Uterus (tissue), 2 donors: ENCODE measurements around the gene XYLT1.

Experiments used
- CTCF ChIP-seq, 4 experiments: fragments of 200-600 bp in 2 of 4; fragments of 450-650 bp in 2 of 4; sonication (generic) in 2 of 4; IDR thresholded peaks; one replicate each; pipeline ENCODE4 v1.5.1; 2016 to 2019; ENCODE audit warnings: antibody characterized with exemption in 4 of 4, mild to moderate bottlenecking in 2 of 4, moderate library complexity in 1 of 4
- POLR2A ChIP-seq, 2 donors: fragments of 450-650 bp; IDR thresholded peaks; one replicate each; pipeline ENCODE4 v1.6.1; 2016; ENCODE audit warnings: antibody characterized with exemption in 2 of 2, mild to moderate bottlenecking in 1 of 2, moderate library complexity in 1 of 2

DNA sequence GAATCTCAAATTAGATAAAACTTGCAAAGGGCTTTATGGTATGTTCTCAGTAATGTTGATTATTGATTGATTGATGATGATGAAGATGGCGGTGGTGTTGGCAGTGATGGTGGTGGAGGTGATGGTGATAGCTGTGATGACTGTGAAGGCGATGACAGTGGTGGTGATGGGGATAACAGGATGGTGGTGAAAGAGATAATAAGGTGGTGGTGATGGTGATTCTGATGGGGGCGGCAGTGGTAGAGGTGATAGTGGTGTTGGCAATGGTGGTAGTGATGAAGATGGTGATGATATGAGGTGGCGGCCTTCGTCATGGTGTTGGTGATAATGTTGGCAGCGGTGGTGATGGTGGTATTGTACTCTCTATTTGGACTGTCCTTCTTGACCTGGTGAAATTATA lies 238.3 kb downstream of the XYLT1 start:
- TF ChIP-seq CTCF (IDR thresholded peaks at IDR 0.05) (no peak), POLR2A (IDR thresholded peaks at IDR 0.05) (no peak)
